Stimulated activated CD4-positive, alpha-beta T cell treated with anti-CD3 and anti-CD28 coated beads, TNF-alpha, amount 100 ng/mL, for 48 hours (primary cell): ENCODE measurements around the gene MINDY4B.

Experiments used
- DNase-seq, 3 donors: peaks; one replicate each; pipeline ENCODE4 v3.0.0-alpha.2; 2020; ENCODE audit warnings: low read depth in 3 of 3

MINDY4B gene

GRCh38 chr3:150844484-150844883 is 60.8 kb downstream of the MINDY4B start:
- DNase-seq: no peak

GRCh38 chr3:150843241-150843640 is 62.0 kb downstream of the MINDY4B start:
- no peak for DNase-seq

GRCh38 chr3:150840802-150841515 is 64.3 kb downstream of the MINDY4B start:
- DNase-seq: no peak

DNA sequence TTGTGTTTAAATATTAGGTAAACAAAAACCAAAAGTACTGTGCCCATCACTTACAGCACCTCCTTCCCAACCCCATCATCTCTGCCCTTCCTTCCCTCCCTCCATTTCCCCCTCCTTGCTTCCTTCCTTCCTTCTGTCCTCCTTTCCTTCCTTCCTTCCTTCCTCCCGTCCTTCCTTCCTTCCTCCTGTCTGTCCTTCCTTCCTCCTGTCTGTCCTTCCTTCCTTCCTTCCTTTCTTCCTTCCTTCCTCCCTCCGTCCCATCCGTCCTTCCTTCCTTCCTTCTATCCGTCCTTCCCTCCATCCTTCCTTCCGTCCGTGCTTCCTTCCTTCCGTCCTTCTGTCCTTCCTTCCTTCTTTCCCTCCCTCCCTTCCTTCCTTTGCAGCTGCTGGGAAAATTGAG is 74.5 kb downstream of the MINDY4B start:
- no peak for DNase-seq

- no peak for DNase-seq
Measured at GRCh38 chr3:150830094-150830681, 75.1 kb downstream of the MINDY4B start.

GRCh38 chr3:150829408-150829807 is 75.8 kb downstream of the MINDY4B start:
- DNase-seq: no peak

DNA sequence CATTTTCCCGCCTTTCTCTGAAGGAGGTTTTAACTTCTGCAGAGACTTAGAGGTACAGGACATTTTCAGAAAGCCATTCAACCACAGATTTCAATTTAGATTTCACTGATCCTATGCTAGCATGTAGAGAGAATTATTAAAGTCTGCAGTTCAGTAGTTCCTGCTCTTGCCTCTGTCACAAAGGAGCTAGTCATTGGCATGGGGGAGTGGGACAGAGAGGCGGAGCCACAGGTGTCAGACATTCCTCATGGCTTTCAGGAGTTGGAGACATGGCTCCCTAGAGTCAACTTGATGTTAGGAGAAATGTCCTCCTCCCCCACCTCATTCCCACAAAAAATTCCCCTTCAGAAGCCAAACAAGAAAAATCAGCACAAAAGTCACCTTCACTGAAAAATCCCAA is 76.2 kb downstream of the MINDY4B start:
- no peak for DNase-seq

DNA sequence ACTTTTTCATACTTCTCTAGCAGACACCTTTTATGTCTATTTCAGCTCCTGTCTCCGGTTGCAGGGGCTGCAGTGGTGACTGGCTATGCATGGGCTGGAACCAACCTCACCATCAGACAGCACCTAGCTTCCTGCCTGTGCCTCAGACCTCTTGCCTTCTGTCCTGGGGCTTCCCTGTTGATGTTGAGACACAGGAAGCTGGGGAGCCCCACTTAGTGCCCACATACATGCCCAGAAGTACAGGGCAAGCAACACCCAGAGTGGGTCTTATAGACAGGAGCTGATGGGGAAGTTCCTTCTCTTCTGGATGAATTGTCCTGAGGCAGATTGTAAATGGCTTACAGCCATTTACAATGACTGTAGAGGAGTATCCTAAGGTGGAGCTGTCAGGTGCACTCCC is 77.0 kb downstream of the MINDY4B start:
- no peak for DNase-seq

DNA sequence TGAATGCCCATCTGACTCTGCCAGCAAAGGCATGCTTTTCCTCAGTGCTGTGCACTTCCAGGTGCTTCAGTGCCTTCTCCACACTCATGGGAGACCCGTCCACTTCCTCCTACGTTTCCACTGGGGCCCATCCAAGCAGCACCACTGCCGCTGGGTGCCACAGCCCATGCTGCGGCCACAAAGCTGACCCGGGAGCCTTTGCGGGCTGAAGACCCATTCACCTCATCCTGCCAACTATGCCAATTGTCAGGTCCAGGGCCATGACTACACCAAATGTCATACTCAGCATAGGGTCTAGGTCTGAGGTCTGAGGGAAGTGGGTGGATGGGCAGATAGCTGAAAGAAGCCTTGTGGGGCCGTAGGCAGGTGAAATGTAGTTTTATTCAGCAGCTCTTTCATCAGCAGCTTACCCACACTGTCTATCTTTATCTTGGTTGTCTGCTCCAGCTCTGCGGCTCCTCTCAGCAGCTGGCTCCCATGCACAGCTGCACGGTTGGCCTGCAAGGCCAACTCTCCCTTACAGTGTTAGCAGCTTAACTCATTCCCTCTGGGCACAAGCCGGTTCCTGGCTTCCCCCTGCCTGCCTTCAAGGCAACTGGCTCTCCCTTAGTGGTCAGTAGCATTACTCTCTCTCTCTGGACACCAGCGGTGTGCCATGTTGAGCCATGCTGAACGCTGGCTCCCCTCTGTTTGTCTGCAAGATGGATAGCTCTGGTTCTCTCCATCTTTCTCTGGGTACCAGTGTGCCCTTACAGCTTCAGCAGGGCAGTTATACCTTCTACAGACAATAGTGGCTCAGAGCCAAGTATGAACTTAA is 78.6 kb downstream of the MINDY4B start:
- no peak for DNase-seq

DNA sequence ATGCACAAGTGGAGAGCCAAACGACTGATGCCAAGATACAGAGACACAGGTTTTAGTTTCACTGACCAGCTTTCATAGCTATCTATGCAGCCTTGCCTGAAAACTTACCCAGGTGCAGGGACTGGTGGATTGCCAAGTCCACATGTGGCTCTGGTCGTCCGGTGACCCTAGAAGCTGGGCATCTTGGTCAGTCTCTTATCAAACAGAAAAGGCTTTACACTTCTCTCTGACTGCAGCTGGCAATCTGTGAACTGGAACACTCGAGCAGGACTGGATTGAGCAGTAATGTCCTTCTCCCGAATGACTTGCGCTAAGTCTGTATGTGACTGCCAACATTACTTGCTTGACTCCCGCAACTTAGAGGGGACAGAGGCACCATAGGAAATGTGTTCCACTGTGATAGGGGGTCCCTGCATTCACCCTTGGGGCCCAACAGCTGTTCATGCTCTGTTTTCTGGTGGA is 79.3 kb downstream of the MINDY4B start:
- no peak for DNase-seq

DNA sequence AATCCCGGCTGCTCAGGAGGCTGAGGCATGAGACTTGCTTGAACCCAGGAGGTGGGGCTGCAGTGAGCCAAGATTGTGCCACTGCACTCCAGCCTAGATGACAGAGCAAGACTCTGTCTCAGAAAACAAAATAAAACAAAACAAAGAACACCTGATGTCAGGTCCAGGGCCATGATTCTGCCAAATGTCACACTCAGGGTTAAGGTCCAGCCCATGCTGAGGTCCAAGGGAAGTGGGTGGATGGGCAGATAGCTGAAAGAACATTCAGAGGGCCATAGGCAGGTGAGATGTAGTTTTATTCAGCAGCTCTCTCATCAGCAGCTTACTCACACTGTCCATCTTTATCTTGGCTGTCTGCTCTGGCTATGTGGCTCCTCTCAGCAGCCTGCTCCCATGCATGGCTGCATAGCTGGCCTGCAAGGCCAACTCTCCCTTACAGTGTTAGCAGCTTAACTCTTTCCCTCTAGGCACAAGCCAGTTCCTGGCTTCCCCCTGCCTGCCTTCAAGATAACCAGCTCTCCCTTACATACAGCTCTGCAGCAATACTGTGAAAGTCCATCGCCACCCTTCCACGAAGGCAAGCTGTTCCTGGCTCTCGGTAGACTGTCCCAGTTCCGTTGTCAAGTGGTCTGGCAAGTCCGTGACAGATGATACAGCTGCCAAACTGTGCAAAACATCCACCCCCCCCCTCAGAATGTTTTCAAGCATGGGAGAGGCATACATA is 79.9 kb downstream of the MINDY4B start:
- DNase-seq: no peak

GRCh38 chr3:150823277-150823676 is 82.0 kb downstream of the MINDY4B start:
- no peak for DNase-seq

GRCh38 chr3:150822636-150823035 is 82.6 kb downstream of the MINDY4B start:
- DNase-seq: no peak
